Kidney (tissue), 14 donors: ENCODE results near the gene HES4. TPM values are rescaled to one million over a fixed set of nuclear protein-coding genes. Genes with fewer than 3 reads are reported as not detected.
A peak's percentile ranks its signal among the peaks of the same experiment; 100 is the strongest.
"Not testable (repeated sequence)": the region's sequence is repeated elsewhere in the genome, so short reads cannot be mapped to it uniquely, and the experiment has no call there.

Source experiments
- DNase-seq, 5 donors: peaks; one replicate each; pipeline ENCODE4 v3.0.0-alpha.2; 2013 to 2020
- FAIRE-seq: peaks from 2 replicates; lab custom pipeline; 2012; peaks lifted over from hg19 to GRCh38; lab: Jason Lieb, UNC
- H3K27ac ChIP-seq, 2 donors: one replicate each; pipeline ENCODE4 v1.7.0; 2013; ENCODE audit warnings: low read depth in 2 of 2, low read length in 2 of 2, inconsistent platforms in 1 of 2
- H3K27me3 ChIP-seq: one replicate; pipeline ENCODE4 v1.7.1; 2013; ENCODE audit warnings: low read length, inconsistent platforms; ENCODE audit not compliant: control insufficient read depth, insufficient read depth
- H3K36me3 ChIP-seq, 3 donors: one replicate each; pipeline versions ENCODE4 v1.7.0 to v1.7.1; 2013; ENCODE audit warnings: low read length in 3 of 3, control low read depth in 1 of 3, inconsistent platforms in 1 of 3; ENCODE audit not compliant: insufficient read depth in 3 of 3, control insufficient read depth in 2 of 3
- H3K4me1 ChIP-seq, 3 donors: one replicate each; pipeline versions ENCODE4 v1.7.0 to v1.7.1; 2013; ENCODE audit warnings: low read length in 3 of 3, inconsistent platforms in 1 of 3, low read depth in 1 of 3; ENCODE audit not compliant: control insufficient read depth in 2 of 3, insufficient read depth in 2 of 3
- H3K4me3 ChIP-seq, 3 donors: one replicate each; pipeline versions ENCODE4 v1.7.0 to v1.8.1; 2013; ENCODE audit warnings: low read length in 3 of 3, control low read depth in 1 of 3, inconsistent platforms in 1 of 3
- H3K9ac ChIP-seq, 3 donors: one replicate each; pipeline versions ENCODE4 v1.7.0 to v1.7.1; 2013; ENCODE audit warnings: low read length in 3 of 3, control low read depth in 1 of 3, inconsistent platforms in 1 of 3
- H3K9me3 ChIP-seq, 3 donors: one replicate each; pipeline versions ENCODE4 v1.7.0 to v1.7.1; 2013; ENCODE audit warnings: low read length in 3 of 3, control low read depth in 1 of 3, inconsistent platforms in 1 of 3; ENCODE audit not compliant: control insufficient read depth in 2 of 3, insufficient read depth in 1 of 3
- intact Hi-C: fragments of 100-400 bp; cut with DNase I; formaldehyde crosslinking; loops from one replicate; pipeline ENCODE4 v1.11.1; 2022
- polyA plus RNA-seq: library from polyadenylated mRNA; stranded (reverse); fragments of 350-450 nt; fragmentation: Illumina TruSeq; extraction: RNeasy Lipid Tissue Mini Kit (QIAGEN cat#74804); gene quantifications from one replicate; pipeline ENCODE4 v1.2.3, GENCODE V29; 2014; ENCODE audit warnings: low read depth, low replicate concordance; ENCODE audit not compliant: insufficient read depth
- total RNA-seq: library from RNA; stranded (reverse); fragmentation: NEBNext Ultra II Directional; extraction: Animal tissue kit (Norgen Biotek cat#: 25700); gene quantifications from one replicate; pipeline ENCODE4 v1.2.1, GENCODE V29; 2021
- TF ChIP-seq, protein P1 (sequence below): IDR thresholded peaks from 3 replicates; pipeline ENCODE4 v1.5.1; 2012; ENCODE audit warnings: mild to moderate bottlenecking, moderate library complexity, borderline replicate concordance; ENCODE audit not compliant: insufficient read depth; ENCODE audit errors: extremely low read depth
- donor health status: control.
- donor health status: control.
- donor health status: control.
- donor health status: control.
- donor health status: control.
- donor health status: DM: yes; HTN: yes; CAD: no.
- donor health status: Normal renal cell carcinoma (clear cell type).

HES4 gene
- total and polyA plus RNA-seq, 2 donors from 2014 or later: 15.8 to 32.0 TPM

DNA sequence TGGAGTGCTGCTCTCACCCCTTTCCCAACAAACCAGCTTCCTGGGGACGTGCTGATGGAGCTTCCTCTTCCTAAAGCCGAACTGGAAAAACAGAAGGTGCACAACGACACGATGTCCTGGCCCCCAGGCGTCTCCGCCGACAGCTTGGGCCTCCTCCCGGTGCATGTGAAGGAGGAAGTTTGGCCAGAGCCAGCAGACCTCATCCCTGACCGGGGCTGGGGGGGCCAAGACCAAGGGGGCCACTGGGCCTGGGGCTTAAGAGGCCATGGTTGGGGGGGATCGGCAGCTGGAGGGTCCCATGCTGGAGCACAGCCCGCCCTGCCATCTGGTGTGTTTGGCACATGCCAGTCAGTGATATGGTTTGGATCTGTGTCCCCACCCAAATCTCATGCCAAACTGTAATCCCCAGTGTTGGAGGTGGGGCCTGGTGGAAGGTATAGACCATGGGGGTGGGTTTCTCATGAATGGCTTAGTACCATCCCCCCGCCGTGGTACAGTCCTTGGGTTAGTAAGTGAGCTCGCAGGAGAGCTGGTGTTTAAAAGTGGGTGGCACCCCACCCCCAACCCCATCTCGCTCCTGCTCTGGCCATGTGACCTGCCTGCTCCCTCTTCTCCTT, 6.4 kb downstream of the HES4 start:
- peak in 1 of 5 donors; percentile 68 for DNase-seq
- Histone ChIP-seq H3K4me3 (no peak overlapping the region), H3K9ac (no peak overlapping the region), H3K4me1 (peaks cover 0 to 2% (median 0%) of the 10 kb centered on the region in 3 donors), H3K27me3 (no peaks in the 10 kb centered on the region), H3K36me3 (no peaks in the 10 kb centered on the region), H3K9me3 (peaks cover 0 to 4% (median 0%) of the 10 kb centered on the region in 3 donors), H3K27ac (no peak overlapping the region)
- intact Hi-C loops: no loop called here
- TF ChIP-seq, protein P1, sequence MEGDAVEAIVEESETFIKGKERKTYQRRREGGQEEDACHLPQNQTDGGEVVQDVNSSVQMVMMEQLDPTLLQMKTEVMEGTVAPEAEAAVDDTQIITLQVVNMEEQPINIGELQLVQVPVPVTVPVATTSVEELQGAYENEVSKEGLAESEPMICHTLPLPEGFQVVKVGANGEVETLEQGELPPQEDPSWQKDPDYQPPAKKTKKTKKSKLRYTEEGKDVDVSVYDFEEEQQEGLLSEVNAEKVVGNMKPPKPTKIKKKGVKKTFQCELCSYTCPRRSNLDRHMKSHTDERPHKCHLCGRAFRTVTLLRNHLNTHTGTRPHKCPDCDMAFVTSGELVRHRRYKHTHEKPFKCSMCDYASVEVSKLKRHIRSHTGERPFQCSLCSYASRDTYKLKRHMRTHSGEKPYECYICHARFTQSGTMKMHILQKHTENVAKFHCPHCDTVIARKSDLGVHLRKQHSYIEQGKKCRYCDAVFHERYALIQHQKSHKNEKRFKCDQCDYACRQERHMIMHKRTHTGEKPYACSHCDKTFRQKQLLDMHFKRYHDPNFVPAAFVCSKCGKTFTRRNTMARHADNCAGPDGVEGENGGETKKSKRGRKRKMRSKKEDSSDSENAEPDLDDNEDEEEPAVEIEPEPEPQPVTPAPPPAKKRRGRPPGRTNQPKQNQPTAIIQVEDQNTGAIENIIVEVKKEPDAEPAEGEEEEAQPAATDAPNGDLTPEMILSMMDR: no peak
- no peak for FAIRE-seq

DNA sequence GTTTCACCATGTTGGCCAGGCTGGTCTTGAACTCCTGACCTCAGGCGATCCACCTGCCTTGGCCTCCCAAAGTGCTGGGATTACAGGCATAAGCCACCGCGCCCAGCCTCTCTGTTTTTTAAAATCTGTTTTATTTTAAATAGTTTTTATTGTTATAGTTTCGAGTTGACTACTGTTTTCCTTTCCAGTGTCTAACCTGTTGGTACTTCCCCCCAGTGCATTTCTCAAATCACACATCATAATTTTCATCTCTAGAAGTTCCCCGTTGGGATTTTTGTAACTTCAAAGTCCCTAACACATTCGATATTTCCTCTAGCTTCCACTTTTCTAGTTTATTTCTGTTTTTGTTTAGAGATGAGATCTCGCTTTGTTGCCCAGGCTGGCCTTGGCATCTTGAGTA, 7.5 kb downstream of the HES4 start:
- no peak overlapping the region for H3K27ac ChIP-seq
- H3K36me3 ChIP-seq: no peaks in the 10 kb centered on the region
- FAIRE-seq: no peak
- H3K4me3 ChIP-seq: no peak overlapping the region
- TF ChIP-seq, protein P1: no peak
- no peak for DNase-seq
- intact Hi-C loops: no loop called here
- H3K4me1 ChIP-seq: no peaks in the 10 kb centered on the region
- no peaks in the 10 kb centered on the region for H3K27me3 ChIP-seq
- H3K9ac ChIP-seq: no peak overlapping the region
- H3K9me3 ChIP-seq: peaks cover 0 to 4% (median 0%) of the 10 kb centered on the region in 3 donors

DNA sequence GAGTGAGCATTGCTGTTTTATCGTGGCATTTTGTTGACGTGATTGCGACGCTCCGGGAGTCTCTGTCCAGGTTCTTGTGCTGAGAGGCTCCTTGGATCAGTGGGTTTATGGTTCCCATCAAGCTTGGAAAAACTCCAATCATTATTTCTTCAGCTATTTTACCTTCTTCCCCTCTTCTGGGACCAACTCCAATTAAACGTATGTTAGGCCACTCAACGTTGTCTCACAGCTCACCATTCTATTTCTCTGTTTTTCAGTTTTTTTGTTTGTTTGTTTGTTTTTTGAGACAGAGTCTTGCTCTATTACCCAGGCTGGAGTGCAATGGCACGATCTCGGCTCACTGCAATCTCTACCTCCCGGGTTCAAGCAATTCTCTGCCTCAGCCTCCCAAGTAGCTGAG, 8.0 kb downstream of the HES4 start:
- no peak for FAIRE-seq
- H3K36me3 ChIP-seq: no peaks in the 10 kb centered on the region
- no peak overlapping the region for H3K27ac ChIP-seq
- no peak overlapping the region for H3K9ac ChIP-seq
- intact Hi-C loops: no loop called here
- H3K4me3 ChIP-seq: no peak overlapping the region
- DNase-seq: no peak
- H3K9me3 ChIP-seq: peaks cover 0 to 4% (median 0%) of the 10 kb centered on the region in 3 donors
- TF ChIP-seq, protein P1: no peak
- no peaks in the 10 kb centered on the region for H3K27me3 ChIP-seq
- no peaks in the 10 kb centered on the region for H3K4me1 ChIP-seq

DNA sequence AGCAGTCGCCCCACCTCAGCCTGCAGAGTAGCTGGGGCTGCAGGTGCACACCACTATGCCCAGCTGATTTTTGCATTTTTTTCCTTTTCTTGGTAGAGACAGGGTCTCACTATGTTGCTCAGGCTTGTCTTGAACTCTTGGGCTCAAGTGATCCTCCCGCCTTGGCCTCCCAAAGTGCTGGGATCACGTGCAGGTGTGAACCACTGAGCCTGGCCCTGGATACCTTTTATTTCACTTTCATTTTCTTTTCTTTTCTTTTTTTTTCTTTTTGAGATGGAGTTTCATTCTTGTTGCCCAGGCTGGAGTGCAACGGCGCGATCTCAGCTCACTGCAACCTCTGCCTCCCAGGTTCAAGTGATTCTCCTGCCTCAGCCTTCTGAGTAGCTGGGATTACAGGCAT, 8.6 kb downstream of the HES4 start:
- H3K4me1 ChIP-seq, H3K27ac ChIP-seq, H3K9me3 ChIP-seq, intact Hi-C loops, H3K4me3 ChIP-seq, H3K9ac ChIP-seq, H3K27me3 ChIP-seq, DNase-seq, H3K36me3 ChIP-seq, FAIRE-seq: not testable (repeated sequence)

DNA sequence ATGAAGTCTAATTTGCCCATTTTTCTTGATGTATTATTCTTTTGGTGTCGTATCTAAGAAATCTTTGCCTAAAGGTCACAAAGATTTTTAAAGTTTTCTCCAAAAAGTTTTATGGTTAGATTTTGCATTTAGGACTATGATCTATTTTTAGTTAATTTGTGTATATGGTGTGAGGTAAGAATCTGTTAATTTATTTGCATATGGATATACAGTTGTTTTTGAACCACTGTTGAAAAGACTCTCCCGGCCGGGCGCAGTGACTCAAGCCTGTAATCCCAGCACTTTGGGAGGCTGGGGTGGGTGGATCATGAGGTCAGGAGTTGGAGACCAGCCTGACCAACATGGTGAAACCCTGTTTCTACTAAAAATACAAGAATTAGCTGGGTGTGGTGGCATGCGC, 11.8 kb downstream of the HES4 start:
- H3K4me1 ChIP-seq, intact Hi-C loops, FAIRE-seq, H3K27ac ChIP-seq, H3K9ac ChIP-seq, H3K36me3 ChIP-seq, H3K9me3 ChIP-seq, DNase-seq, H3K4me3 ChIP-seq, H3K27me3 ChIP-seq: not testable (repeated sequence)
